ENCODE data around the gene DNASE1L3.

GRCh38 chr3:58191361-58191991, 19.3 kb downstream of the DNASE1L3 start:
- TF ChIP-seq CTCF (IDR thresholded peaks at IDR 0.05; ENCODE audit: extremely low read depth in 1 of 2, insufficient read depth in 1 of 2, low read depth in 1 of 2, low read length in 2 of 2) = no peak
- TF ChIP-seq POLR2A (IDR thresholded peaks at IDR 0.05; ENCODE audit: low read depth, low read length) = no peak
- TF ChIP-seq MYC (IDR thresholded peaks at IDR 0.05; ENCODE audit: low read depth, low read length) = no peak
- TF ChIP-seq POLR2AphosphoS5 (IDR thresholded peaks at IDR 0.05; ENCODE audit: insufficient read depth, low read depth, low read length) = no peak
- TF ChIP-seq JUN (IDR thresholded peaks at IDR 0.05; ENCODE audit: borderline replicate concordance, insufficient read depth, insufficient read length, low read depth) = no peak

All from endothelial cell of umbilical vein (primary cell).